ENCODE data around the gene MCF2L2.

DNA sequence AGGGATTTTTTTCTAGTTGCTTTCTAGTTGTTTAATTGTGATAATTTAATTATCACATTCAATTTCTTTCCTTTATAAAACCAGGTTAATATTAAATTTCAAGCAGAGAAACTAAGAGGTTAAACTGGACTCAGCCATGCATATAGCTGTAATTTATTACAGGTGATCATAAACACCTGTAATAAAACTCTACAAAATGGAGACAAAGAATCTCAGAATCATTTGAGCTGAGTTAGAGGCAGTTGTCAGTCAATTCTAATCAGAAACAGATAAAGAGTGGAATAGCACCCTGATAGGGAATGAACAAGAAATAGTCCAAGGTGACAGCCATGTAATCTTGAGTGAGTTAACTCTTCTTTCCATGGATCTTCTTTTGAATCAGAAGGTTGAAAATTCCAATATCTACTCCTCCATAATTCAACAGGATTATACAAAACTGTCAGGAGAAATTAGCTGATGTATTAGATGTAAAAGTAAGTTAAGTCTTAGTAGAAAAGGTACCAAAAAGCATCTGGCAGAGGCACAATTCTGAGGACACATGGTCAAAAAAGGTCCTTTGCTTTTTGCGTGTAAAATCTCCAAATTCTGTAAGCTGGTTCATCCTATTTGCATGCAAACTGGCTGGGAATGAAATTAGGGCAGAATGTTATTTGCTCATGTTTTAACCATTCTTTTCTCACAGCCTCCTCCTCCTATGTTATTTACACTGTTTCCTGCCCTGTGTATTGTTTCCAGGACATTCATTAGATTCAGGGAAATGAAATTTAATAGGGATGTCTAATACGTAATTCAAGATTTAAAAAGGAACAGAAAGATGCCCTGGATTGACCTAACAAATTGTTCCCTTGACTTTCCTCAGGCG is 214.8 kb downstream of the MCF2L2 start:
- TF ChIP-seq POLR2AphosphoS5 (IDR thresholded peaks at IDR 0.05) (no peak), CTCF (IDR thresholded peaks at IDR 0.05 in 8 of 11, conservative IDR thresholded peaks at IDR 0.05 in 3 of 11) (no peak)

Measured in spleen (tissue), 7 donors.